ENCODE data around the gene NELL1.
A peak's percentile ranks its signal among the peaks of the same experiment; 100 is the strongest.

The NELL1 gene

DNA sequence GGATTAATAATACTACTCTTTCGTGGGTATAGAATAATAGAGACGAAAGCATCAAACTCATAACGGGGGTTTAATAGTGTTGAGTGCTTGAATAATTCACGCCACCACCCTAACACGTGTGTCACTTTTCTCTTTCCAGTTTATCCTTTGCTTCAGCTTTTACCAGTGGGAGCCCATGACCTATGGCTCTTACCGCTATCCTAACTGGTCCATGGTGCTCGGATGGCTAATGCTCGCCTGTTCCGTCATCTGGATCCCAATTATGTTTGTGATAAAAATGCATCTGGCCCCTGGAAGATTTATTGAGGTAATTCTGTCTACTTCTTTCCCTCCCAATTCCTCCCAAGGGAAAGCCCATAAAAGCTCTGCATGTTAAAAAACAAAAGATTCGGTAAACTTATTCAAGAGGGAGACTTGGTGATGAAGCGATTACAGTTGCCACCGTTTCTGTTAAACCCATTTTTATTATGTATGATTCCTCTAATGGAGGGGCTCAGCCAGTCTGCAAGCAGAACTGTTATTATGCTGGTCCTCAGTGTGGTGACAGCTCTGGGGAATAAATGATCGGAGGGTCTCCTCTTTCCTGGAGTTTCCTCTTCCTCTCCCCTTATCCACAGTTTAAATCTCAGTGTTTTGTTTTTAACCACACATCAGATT lies 17.1 kb upstream of the NELL1 start:
- Histone ChIP-seq H2BK12ac (ENCODE audit: low read length) (no peak overlapping the region), H3K18ac (ENCODE audit: low read length) (no peak overlapping the region), H2BK120ac (ENCODE audit: insufficient read depth, low read length, poor library complexity) (no peak overlapping the region), H2AFZ (ENCODE audit: insufficient read depth, low read length, poor library complexity) (no peak overlapping the region), H4K8ac (ENCODE audit: low read depth, low read length) (no peak overlapping the region), H2BK5ac (ENCODE audit: low read depth, low read length, poor library complexity) (no peak overlapping the region), H3K36me3 (ENCODE audit: control insufficient read depth in 1 of 2, insufficient read depth in 2 of 2, low read length in 2 of 2) (no peaks in the 10 kb centered on the region), H3K9ac (ENCODE audit: low read length) (no peak overlapping the region), H2AK5ac (ENCODE audit: low read length) (no peak overlapping the region), H3K27ac (ENCODE audit: low read depth, low read length) (no peak overlapping the region), H3K27me3 (ENCODE audit: insufficient read depth, low read length) (no peaks in the 10 kb centered on the region), H3K4me1 (ENCODE audit: control insufficient read depth in 1 of 2, insufficient read depth in 2 of 2, low read length in 2 of 2) (no peaks in the 10 kb centered on the region), H3K4ac (ENCODE audit: low read depth, low read length) (no peak overlapping the region), H4K91ac (ENCODE audit: low read depth, low read length) (no peak overlapping the region), H4K12ac (ENCODE audit: low read depth, low read length) (no peak overlapping the region), H3K9me3 (ENCODE audit: insufficient read depth, low read depth, low read length) (peaks cover 2% of the 10 kb centered on the region), H3K4me3 (ENCODE audit: low read depth, low read length) (no peak overlapping the region), H3K14ac (ENCODE audit: low read length) (no peak overlapping the region), H3K79me2 (ENCODE audit: control insufficient read depth, insufficient read depth, low read length, poor library complexity) (no peaks in the 10 kb centered on the region), H3K23ac (ENCODE audit: low read length) (no peak overlapping the region), H3K4me2 (ENCODE audit: low read length) (no peak overlapping the region), H3K79me1 (ENCODE audit: low read length) (no peaks in the 10 kb centered on the region)
- WGBS (ENCODE audit: extremely low coverage, insufficient coverage, insufficient read length) = no CpG with 5 or more reads among the region's 13 CpGs
- no peak for DNase-seq

- no peak overlapping the region for H2BK120ac ChIP-seq (ENCODE audit: insufficient read depth, low read length, poor library complexity)
- H3K4me2 ChIP-seq (ENCODE audit: low read length) = no peak overlapping the region
- no CpG with 5 or more reads among the region's 3 CpGs for WGBS (ENCODE audit: extremely low coverage, insufficient coverage, insufficient read length)
- H4K91ac ChIP-seq (ENCODE audit: low read depth, low read length) = no peak overlapping the region
- H2AK5ac ChIP-seq (ENCODE audit: low read length) = no peak overlapping the region
- H3K36me3 ChIP-seq (ENCODE audit: control insufficient read depth in 1 of 2, insufficient read depth in 2 of 2, low read length in 2 of 2) = no peaks in the 10 kb centered on the region
- H3K79me1 ChIP-seq (ENCODE audit: low read length) = no peaks in the 10 kb centered on the region
- no peak overlapping the region for H2AFZ ChIP-seq (ENCODE audit: insufficient read depth, low read length, poor library complexity)
- H4K12ac ChIP-seq (ENCODE audit: low read depth, low read length) = no peak overlapping the region
- no peak overlapping the region for H3K18ac ChIP-seq (ENCODE audit: low read length)
- no peak overlapping the region for H3K4me3 ChIP-seq (ENCODE audit: low read depth, low read length)
- H3K79me2 ChIP-seq (ENCODE audit: control insufficient read depth, insufficient read depth, low read length, poor library complexity) = no peaks in the 10 kb centered on the region
- no peak overlapping the region for H3K9ac ChIP-seq (ENCODE audit: low read length)
- no peak overlapping the region for H3K27ac ChIP-seq (ENCODE audit: low read depth, low read length)
- no peak overlapping the region for H3K4ac ChIP-seq (ENCODE audit: low read depth, low read length)
- peaks cover 2% of the 10 kb centered on the region for H3K9me3 ChIP-seq (ENCODE audit: insufficient read depth, low read depth, low read length)
- H2BK12ac ChIP-seq (ENCODE audit: low read length) = no peak overlapping the region
- no peak overlapping the region for H4K8ac ChIP-seq (ENCODE audit: low read depth, low read length)
- H3K14ac ChIP-seq (ENCODE audit: low read length) = no peak overlapping the region
- no peak overlapping the region for H3K23ac ChIP-seq (ENCODE audit: low read length)
- no peaks in the 10 kb centered on the region for H3K27me3 ChIP-seq (ENCODE audit: insufficient read depth, low read length)
- DNase-seq = no peak
- no peak overlapping the region for H2BK5ac ChIP-seq (ENCODE audit: low read depth, low read length, poor library complexity)
- no peaks in the 10 kb centered on the region for H3K4me1 ChIP-seq (ENCODE audit: control insufficient read depth in 1 of 2, insufficient read depth in 2 of 2, low read length in 2 of 2)
These were observed 15.3 kb upstream of the NELL1 start for GRCh38 chr11:20654038-20654437.

GRCh38 chr11:20656901-20657300 lies 12.5 kb upstream of the NELL1 start:
- no peaks in the 10 kb centered on the region for H3K27me3 ChIP-seq (ENCODE audit: insufficient read depth, low read length)
- H3K36me3 ChIP-seq (ENCODE audit: control insufficient read depth in 1 of 2, insufficient read depth in 2 of 2, low read length in 2 of 2) = no peaks in the 10 kb centered on the region
- no peak overlapping the region for H3K14ac ChIP-seq (ENCODE audit: low read length)
- no peak overlapping the region for H2BK120ac ChIP-seq (ENCODE audit: insufficient read depth, low read length, poor library complexity)
- no peak overlapping the region for H2BK5ac ChIP-seq (ENCODE audit: low read depth, low read length, poor library complexity)
- H3K4me3 ChIP-seq (ENCODE audit: low read depth, low read length) = no peak overlapping the region
- no peak overlapping the region for H3K27ac ChIP-seq (ENCODE audit: low read depth, low read length)
- H4K12ac ChIP-seq (ENCODE audit: low read depth, low read length) = no peak overlapping the region
- H2BK12ac ChIP-seq (ENCODE audit: low read length) = no peak overlapping the region
- peaks cover 2% of the 10 kb centered on the region for H3K9me3 ChIP-seq (ENCODE audit: insufficient read depth, low read depth, low read length)
- no peaks in the 10 kb centered on the region for H3K4me1 ChIP-seq (ENCODE audit: control insufficient read depth in 1 of 2, insufficient read depth in 2 of 2, low read length in 2 of 2)
- H3K18ac ChIP-seq (ENCODE audit: low read length) = no peak overlapping the region
- H2AFZ ChIP-seq (ENCODE audit: insufficient read depth, low read length, poor library complexity) = no peak overlapping the region
- no peaks in the 10 kb centered on the region for H3K79me2 ChIP-seq (ENCODE audit: control insufficient read depth, insufficient read depth, low read length, poor library complexity)
- H4K91ac ChIP-seq (ENCODE audit: low read depth, low read length) = no peak overlapping the region
- no CpG with 5 or more reads among the region's 4 CpGs for WGBS (ENCODE audit: extremely low coverage, insufficient coverage, insufficient read length)
- DNase-seq = no peak
- H3K4me2 ChIP-seq (ENCODE audit: low read length) = no peak overlapping the region
- H4K8ac ChIP-seq (ENCODE audit: low read depth, low read length) = no peak overlapping the region
- H3K9ac ChIP-seq (ENCODE audit: low read length) = no peak overlapping the region
- H3K79me1 ChIP-seq (ENCODE audit: low read length) = no peaks in the 10 kb centered on the region
- no peak overlapping the region for H2AK5ac ChIP-seq (ENCODE audit: low read length)
- H3K4ac ChIP-seq (ENCODE audit: low read depth, low read length) = no peak overlapping the region
- H3K23ac ChIP-seq (ENCODE audit: low read length) = no peak overlapping the region

GRCh38 chr11:20658135-20658534 lies 11.3 kb upstream of the NELL1 start:
- H4K12ac ChIP-seq (ENCODE audit: low read depth, low read length) = no peak overlapping the region
- H2BK120ac ChIP-seq (ENCODE audit: insufficient read depth, low read length, poor library complexity) = no peak overlapping the region
- H3K4me2 ChIP-seq (ENCODE audit: low read length) = no peak overlapping the region
- no peak overlapping the region for H4K91ac ChIP-seq (ENCODE audit: low read depth, low read length)
- no peak overlapping the region for H2AFZ ChIP-seq (ENCODE audit: insufficient read depth, low read length, poor library complexity)
- no peak overlapping the region for H3K4ac ChIP-seq (ENCODE audit: low read depth, low read length)
- no peak overlapping the region for H2AK5ac ChIP-seq (ENCODE audit: low read length)
- H3K79me2 ChIP-seq (ENCODE audit: control insufficient read depth, insufficient read depth, low read length, poor library complexity) = no peaks in the 10 kb centered on the region
- no peak overlapping the region for H2BK12ac ChIP-seq (ENCODE audit: low read length)
- H3K27me3 ChIP-seq (ENCODE audit: insufficient read depth, low read length) = no peaks in the 10 kb centered on the region
- H3K4me3 ChIP-seq (ENCODE audit: low read depth, low read length) = no peak overlapping the region
- no peak overlapping the region for H3K14ac ChIP-seq (ENCODE audit: low read length)
- no peak overlapping the region for H3K23ac ChIP-seq (ENCODE audit: low read length)
- no CpG with 5 or more reads among the region's 1 CpG for WGBS (ENCODE audit: extremely low coverage, insufficient coverage, insufficient read length)
- H4K8ac ChIP-seq (ENCODE audit: low read depth, low read length) = no peak overlapping the region
- no peak overlapping the region for H3K9ac ChIP-seq (ENCODE audit: low read length)
- H3K4me1 ChIP-seq (ENCODE audit: control insufficient read depth in 1 of 2, insufficient read depth in 2 of 2, low read length in 2 of 2) = no peaks in the 10 kb centered on the region
- H3K27ac ChIP-seq (ENCODE audit: low read depth, low read length) = no peak overlapping the region
- H3K9me3 ChIP-seq (ENCODE audit: insufficient read depth, low read depth, low read length) = peaks cover 2% of the 10 kb centered on the region
- no peaks in the 10 kb centered on the region for H3K79me1 ChIP-seq (ENCODE audit: low read length)
- H2BK5ac ChIP-seq (ENCODE audit: low read depth, low read length, poor library complexity) = no peak overlapping the region
- no peak overlapping the region for H3K18ac ChIP-seq (ENCODE audit: low read length)
- H3K36me3 ChIP-seq (ENCODE audit: control insufficient read depth in 1 of 2, insufficient read depth in 2 of 2, low read length in 2 of 2) = no peaks in the 10 kb centered on the region
- DNase-seq = peak in 1 of 2 donors; percentile 9

Measured in trophoblast cell (in vitro differentiated cells and primary cell).